GM13977 (cell line): ENCODE measurements around the gene PM20D1.
"Not testable (repeated sequence)": the region's sequence is repeated elsewhere in the genome, so short reads cannot be mapped to it uniquely, and the experiment has no call there.

Experiments
- DNase-seq: peaks from one replicate; pipeline ENCODE4 v3.0.0; 2012; ENCODE audit warnings: low spot score
- CTCF ChIP-seq: IDR thresholded peaks from 2 replicates; pipeline ENCODE4 v1.5.1; 2012; ENCODE audit warnings: mild to moderate bottlenecking, control low read depth; ENCODE audit not compliant: insufficient read depth; ENCODE audit errors: extremely low read depth, missing control alignments
- in situ Hi-C: fragments of 300-500 bp; cut with MboI; formaldehyde crosslinking; loops from one replicate; pipeline ENCODE4 v1.12.0; 2022; ENCODE audit warnings: low sequenced_read_pairs, low pct_unique_long_range_greater_than_20kb, mixed read lengths, inconsistent platforms; ENCODE audit not compliant: unreplicated experiment

Gene PM20D1

GRCh38 chr1:205834751-205835150 is 15.2 kb downstream of the PM20D1 start:
- no peak for DNase-seq
- no peak for TF ChIP-seq CTCF
- in situ Hi-C loops, result no loop called here

- DNase-seq, result no peak
- TF ChIP-seq CTCF, result no peak
- in situ Hi-C loops, result no loop called here
These were observed 17.6 kb downstream of the PM20D1 start for GRCh38 chr1:205832326-205832751.

GRCh38 chr1:205827623-205828022 is 22.3 kb downstream of the PM20D1 start:
- in situ Hi-C loops, result no loop called here
- no peak for TF ChIP-seq CTCF

DNA sequence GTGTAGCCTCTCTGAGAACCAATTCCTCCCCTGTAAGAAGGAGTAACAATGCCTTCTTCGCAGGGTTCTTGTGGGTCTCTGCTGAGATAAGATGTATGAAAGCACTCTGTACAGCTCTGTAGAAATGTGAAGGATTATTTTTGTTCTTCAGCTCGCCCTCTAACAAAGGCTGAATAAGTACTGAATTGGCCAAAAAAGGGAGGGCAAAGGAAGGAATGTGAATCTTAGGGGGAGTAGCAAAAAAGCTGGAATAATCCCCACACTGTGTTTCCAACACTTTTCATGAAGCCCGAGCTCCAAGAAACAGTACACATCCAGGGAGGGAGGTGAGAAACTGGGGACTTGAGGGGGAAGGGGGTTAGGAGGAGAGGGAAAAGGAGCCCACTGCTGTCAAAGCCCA is 22.9 kb downstream of the PM20D1 start:
- no peak for TF ChIP-seq CTCF
- DNase-seq, result no peak
- in situ Hi-C loops, result no loop called here

More at GRCh38 chr1:205827623-205828022, 22.3 kb downstream of the PM20D1 start:
- DNase-seq, result no peak

GRCh38 chr1:205826016-205826806 is 23.7 kb downstream of the PM20D1 start:
- TF ChIP-seq CTCF, result no peak
- in situ Hi-C loops, result no loop called here

GRCh38 chr1:205824180-205824579 is 25.8 kb downstream of the PM20D1 start:
- no peak for DNase-seq
- in situ Hi-C loops, result no loop called here
- TF ChIP-seq CTCF, result no peak

More at GRCh38 chr1:205826016-205826806, 23.7 kb downstream of the PM20D1 start:
- DNase-seq, result peak; percentile 47

DNA sequence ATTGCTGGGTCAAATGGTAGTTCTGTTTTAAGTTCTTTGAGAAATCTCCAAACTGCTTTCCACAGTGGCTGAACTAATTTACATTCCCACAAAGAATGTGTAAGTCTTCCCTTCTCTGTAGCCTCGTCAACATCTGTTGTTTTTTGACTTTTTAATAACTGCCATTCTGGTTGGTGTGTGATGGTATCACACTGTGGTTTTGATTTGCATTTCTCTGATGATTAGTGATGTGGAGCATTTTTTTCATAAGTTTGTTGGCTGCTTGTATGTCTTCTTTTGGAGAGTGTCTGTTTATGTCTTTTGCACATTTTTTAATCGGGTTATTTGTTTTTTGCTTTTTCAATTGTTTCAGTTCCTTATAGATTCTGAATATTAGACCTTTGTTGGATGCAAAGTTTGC is 26.7 kb downstream of the PM20D1 start:
- DNase-seq, in situ Hi-C loops: not testable (repeated sequence)
